Activated CD8-positive, alpha-beta memory T cell treated with anti-CD3 and anti-CD28 coated beads for 36 hours (primary cell): Measurements from ENCODE around the gene CFAP90. TPM values are rescaled to one million over a fixed set of nuclear protein-coding genes. Genes with fewer than 3 reads are reported as not detected.

Source experiments
- CTCF ChIA-PET: fragments of 350-600 bp; sonication (Branson Sonifier 250); formaldehyde crosslinking; loops from one replicate; lab custom pipeline; 2021; ENCODE audit warnings: antibody characterized with exemption; lab: Charles Lee
- POLR2A ChIA-PET: fragments of 350-600 bp; sonication (Branson Sonifier 250); formaldehyde crosslinking; loops from one replicate; lab custom pipeline; 2021; ENCODE audit warnings: antibody characterized with exemption; lab: Charles Lee
- total RNA-seq, 2 experiments: library from RNA; stranded (reverse); gene quantifications; one replicate each; pipeline ENCODE4 v1.2.3, GENCODE V29; 2021

Gene CFAP90
- total RNA-seq, 2 experiments from 2014 or later, result not detected

GRCh38 chr5:7869474-7870136, 18.7 kb upstream of the CFAP90 start:
- CTCF ChIA-PET, result interaction anchor here (1.0 to 1.6 kb wide), 2 partner anchors 12 kb away, joined by 4 to 6 read pairs; no protein-coding TSS in a partner anchor
- POLR2A ChIA-PET, result interaction anchor here (0.7 to 1.3 kb wide), 3 partner anchors 12 to 1234 kb away, joined by 4 to 8 read pairs (median 6); no protein-coding TSS in a partner anchor

- ChIA-PET CTCF (interaction anchor here (1.0 to 1.6 kb wide), 2 partner anchors 11 to 12 kb away, joined by 4 to 6 read pairs; no protein-coding TSS in a partner anchor), POLR2A (interaction anchor here (0.7 to 1.3 kb wide), 3 partner anchors 9 to 12 kb away, joined by 3 to 8 read pairs (median 6); no protein-coding TSS in a partner anchor)
Measured at GRCh38 chr5:7868773-7869473, 18.0 kb upstream of the CFAP90 start, which contains the start of the genes FASTKD3 and MTRR. Gene FASTKD3 (minus strand): TSS chr5:7869031. CDS start chr5:7868083, 948 bp downstream. Gene MTRR (plus strand): TSS chr5:7869148. CDS start chr5:7870795, 1,647 bp downstream.

GRCh38 chr5:7868427-7868772, 17.5 kb upstream of the CFAP90 start:
- ChIA-PET POLR2A (interaction anchor here (0.7 to 1.3 kb wide), 3 partner anchors 10 to 12 kb away, joined by 3 to 8 read pairs (median 6); no protein-coding TSS in a partner anchor), CTCF (interaction anchor here (1.6 kb wide), 1 partner anchor 13 kb away, joined by 6 read pairs; no protein-coding TSS in a partner anchor)

- ChIA-PET POLR2A (no interaction called here), CTCF (interaction anchor here (0.7 kb wide), 1 partner anchor 1187 kb away, joined by 3 read pairs; no protein-coding TSS in a partner anchor)
Measured at GRCh38 chr5:7867260-7867659, 16.3 kb upstream of the CFAP90 start.

- ChIA-PET CTCF (no interaction called here), POLR2A (no interaction called here)
Measured at GRCh38 chr5:7866196-7866595, 15.3 kb upstream of the CFAP90 start.

- ChIA-PET POLR2A (interaction anchor here (1.5 kb wide), 1 partner anchor 11 kb away, joined by 6 read pairs; the partner anchor contains the start of genes FASTKD3 and MTRR), CTCF (interaction anchor here (0.9 to 1.5 kb wide), 2 partner anchors 12 to 15 kb away, joined by 3 to 4 read pairs; no protein-coding TSS in a partner anchor)
Measured at GRCh38 chr5:7857926-7858632, 7.1 kb upstream of the CFAP90 start.

- CTCF ChIA-PET, result interaction anchor here (0.9 to 1.5 kb wide), 2 partner anchors 12 to 15 kb away, joined by 3 to 4 read pairs; no protein-coding TSS in a partner anchor
- POLR2A ChIA-PET, result interaction anchor here (0.9 to 1.5 kb wide), 2 partner anchors 12 kb away, joined by 6 to 8 read pairs; partner anchors contain the start of genes FASTKD3 and MTRR
Measured at GRCh38 chr5:7857361-7857760, 6.4 kb upstream of the CFAP90 start.

GRCh38 chr5:7856855-7857254, 5.9 kb upstream of the CFAP90 start:
- ChIA-PET POLR2A (interaction anchor here (0.9 kb wide), 1 partner anchor 12 kb away, joined by 8 read pairs; the partner anchor contains the start of genes FASTKD3 and MTRR), CTCF (no interaction called here)

- CTCF ChIA-PET, result no interaction called here
- POLR2A ChIA-PET, result no interaction called here
Measured at GRCh38 chr5:7855611-7856010, 4.7 kb upstream of the CFAP90 start.

- POLR2A ChIA-PET, result no interaction called here
- CTCF ChIA-PET, result no interaction called here
Measured at GRCh38 chr5:7852988-7853387, 2.1 kb upstream of the CFAP90 start.

- ChIA-PET CTCF (no interaction called here), POLR2A (no interaction called here)
Measured at GRCh38 chr5:7852542-7852941, 1.6 kb upstream of the CFAP90 start.

GRCh38 chr5:7851617-7852289, 820 bp upstream of the CFAP90 start:
- CTCF ChIA-PET, result no interaction called here
- POLR2A ChIA-PET, result no interaction called here

- POLR2A ChIA-PET, result no interaction called here
- CTCF ChIA-PET, result no interaction called here
Measured at GRCh38 chr5:7851240-7851592, 283 bp upstream of the CFAP90 start.

- ChIA-PET POLR2A (no interaction called here), CTCF (no interaction called here)
Measured at GRCh38 chr5:7849681-7850394, 1.1 kb downstream of the CFAP90 start.

- CTCF ChIA-PET, result no interaction called here
Measured at GRCh38 chr5:7848296-7848695, 2.6 kb downstream of the CFAP90 start.

GRCh38 chr5:7846327-7846726, 4.6 kb downstream of the CFAP90 start:
- POLR2A ChIA-PET, result no interaction called here
- CTCF ChIA-PET, result interaction anchor here (0.6 kb wide), 1 partner anchor 29 kb away, joined by 7 read pairs; no protein-coding TSS in a partner anchor

More at GRCh38 chr5:7848296-7848695, 2.6 kb downstream of the CFAP90 start:
- POLR2A ChIA-PET, result no interaction called here

GRCh38 chr5:7845557-7845956, 5.4 kb downstream of the CFAP90 start:
- POLR2A ChIA-PET, result no interaction called here
- CTCF ChIA-PET, result no interaction called here

- POLR2A ChIA-PET, result no interaction called here
Measured at GRCh38 chr5:7844901-7845300, 6.0 kb downstream of the CFAP90 start.

More at GRCh38 chr5:7844901-7845300, 6.0 kb downstream of the CFAP90 start:
- CTCF ChIA-PET, result no interaction called here
